GM12878 (cell line): ENCODE data around the gene FBXW8. TPM values are rescaled to one million over a fixed set of nuclear protein-coding genes. Genes with fewer than 3 reads are reported as not detected.

Experiments used
- ATAC-seq: fragments of 200-7000 bp; cut with Tn5 transposase; 3 replicates; pipeline ENCODE4 v1.9.1; 2020; ENCODE audit warnings: mild to moderate bottlenecking, moderate library complexity
- BruUV-seq: library from RNA; stranded (reverse); fragments of 400-500 nt; replicated peaks from 2 replicates; lab custom pipeline; 2021; lab: Mats Ljungman, UMichigan
- CTCF ChIA-PET: fragments of 300-600 bp; sonication (Branson Sonifier 250); formaldehyde crosslinking; extraction: SDS; loops from one replicate; lab custom pipeline; 2021; ENCODE audit warnings: inconsistent platforms; lab: Yijun Ruan, JAX
- POLR2A ChIA-PET: fragments of 350-600 bp; formaldehyde crosslinking; extraction: SDS; loops from one replicate; lab custom pipeline; 2021; ENCODE audit warnings: inconsistent platforms; lab: Charles Lee
- RAD21 ChIA-PET: fragments of 300-600 bp; sonication (Branson Sonifier 250); formaldehyde crosslinking; loops from one replicate; lab custom pipeline; 2023; ENCODE audit warnings: antibody characterized with exemption; ENCODE audit not compliant: unreplicated experiment; lab: Charles Lee
- SMC1A ChIA-PET: fragments of 300-600 bp; sonication (Branson Sonifier 250); formaldehyde crosslinking; loops from one replicate; lab custom pipeline; 2023; ENCODE audit not compliant: unreplicated experiment, uncharacterized antibody; lab: Charles Lee
- DNase-seq: peaks from one replicate; pipeline ENCODE4 v3.0.0-alpha.2; 2011; ENCODE audit warnings: low read depth, low spot score
- FAIRE-seq: peaks from 3 replicates; lab custom pipeline; 2011; peaks lifted over from hg19 to GRCh38; lab: Jason Lieb, UNC
- H2AFZ ChIP-seq: 2 replicates; pipeline ENCODE4 v1.6.0; 2011; ENCODE audit warnings: low read depth, low read length, control low read depth; ENCODE audit not compliant: control insufficient read depth
- H3K27ac ChIP-seq: 2 replicates; pipeline ENCODE4 v1.5.1; 2011; ENCODE audit warnings: control low read depth; ENCODE audit not compliant: control insufficient read depth, insufficient read depth
- H3K27me3 ChIP-seq, 2 experiments: replicated peaks in 1 of 2; 2 replicates each; pipeline versions ENCODE4 v1.6.0 to v1.6.1; 2011; ENCODE audit warnings: low read length in 1 of 2; ENCODE audit not compliant: control insufficient read depth in 2 of 2, insufficient read depth in 2 of 2
- H3K36me3 ChIP-seq, 2 experiments: 2 replicates each; pipeline ENCODE4 v1.5.1; 2011; ENCODE audit warnings: low read length in 1 of 2; ENCODE audit not compliant: control insufficient read depth in 2 of 2, insufficient read depth in 2 of 2
- H3K4me1 ChIP-seq: 2 replicates; pipeline ENCODE4 v1.6.1; 2011; ENCODE audit warnings: mild to moderate bottlenecking, low read length, moderate library complexity, mixed read lengths; ENCODE audit not compliant: control insufficient read depth, insufficient read depth
- H3K4me2 ChIP-seq: 2 replicates; pipeline ENCODE4 v1.6.0; 2011; ENCODE audit warnings: control low read depth; ENCODE audit not compliant: control insufficient read depth, insufficient read depth
- H3K4me3 ChIP-seq: fragments of 200-600 bp; sonication (generic); 2 replicates; pipeline ENCODE4 v1.5.1; 2016
- H3K79me2 ChIP-seq: 2 replicates; pipeline ENCODE4 v1.6.0; 2011; ENCODE audit warnings: low read length; ENCODE audit not compliant: control insufficient read depth, insufficient read depth
- H3K9ac ChIP-seq: 2 replicates; pipeline ENCODE4 v1.8.0; 2011; ENCODE audit warnings: low read length, control low read depth, mixed read lengths; ENCODE audit not compliant: control insufficient read depth, insufficient read depth
- H3K9me3 ChIP-seq: replicated peaks from 3 replicates; pipeline ENCODE4 v1.5.1; 2011; ENCODE audit warnings: mild to moderate bottlenecking, low read length; ENCODE audit not compliant: control insufficient read depth, insufficient read depth
- H4K20me1 ChIP-seq: 2 replicates; pipeline ENCODE4 v1.6.0; 2011; ENCODE audit not compliant: control insufficient read depth, insufficient read depth
- BACH1 ChIP-seq: fragments of 450-650 bp; IDR thresholded peaks from 2 replicates; pipeline ENCODE4 v1.6.1; 2017; ENCODE audit warnings: mild to moderate bottlenecking, borderline replicate concordance
- CBX3 ChIP-seq: fragments of 200-600 bp; sonication (generic); IDR thresholded peaks from 2 replicates; pipeline ENCODE4 v1.6.1; 2016; ENCODE audit warnings: low read depth, borderline replicate concordance
- DPF2 ChIP-seq: fragments of 450-650 bp; IDR thresholded peaks from 2 replicates; pipeline ENCODE4 v1.6.1; 2017; ENCODE audit warnings: mild to moderate bottlenecking
- E2F4 ChIP-seq: IDR thresholded peaks from 2 replicates; pipeline ENCODE4 v1.6.1; 2012; ENCODE audit warnings: low read depth, low read length, improper control_type of control experiment
- ESRRA ChIP-seq: IDR thresholded peaks from 2 replicates; pipeline ENCODE4 v1.6.1; 2012; ENCODE audit warnings: mild to moderate bottlenecking, low read length, improper control_type of control experiment
- FOS ChIP-seq: IDR thresholded peaks from 3 replicates; pipeline ENCODE4 v1.6.1; 2011; ENCODE audit warnings: borderline replicate concordance; ENCODE audit not compliant: insufficient read length; ENCODE audit errors: extremely low read depth
- HDAC6 ChIP-seq: fragments of 200-600 bp; sonication (generic); IDR thresholded peaks from one replicate; pipeline ENCODE4 v1.8.0; 2017; ENCODE audit warnings: antibody characterized with exemption; ENCODE audit not compliant: unreplicated experiment
- KAT2A ChIP-seq: conservative IDR thresholded peaks from 2 replicates; pipeline ENCODE4 v1.6.1; 2011; ENCODE audit warnings: low read depth, low read length; ENCODE audit not compliant: control insufficient read depth
- REST ChIP-seq: IDR thresholded peaks from 2 replicates; pipeline ENCODE4 v1.6.1; 2012; ENCODE audit warnings: mild to moderate bottlenecking, low read depth, low read length
- SPI1 ChIP-seq: IDR thresholded peaks from 2 replicates; pipeline ENCODE4 v1.6.1; 2011; ENCODE audit warnings: low read depth, mild to moderate bottlenecking, low read length, moderate library complexity, borderline replicate concordance; ENCODE audit not compliant: insufficient read depth
- WGBS: methylation state at CpG from one replicate; pipeline ENCODE4 v1.1.6; 2016; ENCODE audit warnings: low lambda C conversion rate; ENCODE audit not compliant: insufficient replicate concordance, insufficient coverage; ENCODE audit errors: missing lambda C conversion rate; 5-methylcytosine and 5-hydroxymethylcytosine counted together
- in situ Hi-C: fragments of 300-500 bp; cut with MboI; formaldehyde crosslinking; loops from 9 replicates; pipeline ENCODE4 v1.14.3; 2018; ENCODE audit warnings: mixed read lengths
- intact Hi-C: fragments of 100-400 bp; cut with micrococcal nuclease; formaldehyde crosslinking; loops from one replicate; pipeline ENCODE4 v1.14.2; 2022; ENCODE audit not compliant: unreplicated experiment
- polyA plus RNA-seq, 11 experiments: library from polyadenylated mRNA; depleted of rRNA in 4 of 11; unstranded in 6 of 11; stranded (reverse) in 5 of 11; fragments of >200 nt; fragmentation: Nextera tagmentation in 4 of 11; fragmentation: Illumina TruSeq in 1 of 11; extraction: Ambion mirVana in 4 of 11; extraction: Trizol in 1 of 11; gene quantifications; 1 replicate in 1 of 11; 2 replicates in 10 of 11; pipeline versions ENCODE4 v1.2.1 to v1.2.3, GENCODE V29; 2011 to 2016; ENCODE audit warnings: inconsistent platforms in 2 of 11, missing spikeins in 2 of 11, low read depth in 1 of 11
- total RNA-seq, 4 experiments: library from RNA; depleted of rRNA in 3 of 4; stranded (reverse); fragments of >200 nt in 3 of 4; fragmentation: Illumina TruSeq in 1 of 4; extraction: Trizol in 1 of 4; gene quantifications; 2 replicates each; pipeline versions ENCODE4 v1.2.1 to v1.2.3, GENCODE V29; 2013 to 2021
- TF ChIP-seq, protein P1 (sequence below): fragments of 450-650 bp; IDR thresholded peaks from 2 replicates; pipeline ENCODE4 v1.6.1; 2017; ENCODE audit warnings: antibody characterized with exemption, mild to moderate bottlenecking, moderate library complexity
- TF ChIP-seq, protein P2 (sequence below): IDR thresholded peaks from 2 replicates; pipeline ENCODE4 v1.6.1; 2012; ENCODE audit warnings: low read depth, low read length, improper control_type of control experiment

The FBXW8 gene
- total and polyA plus RNA-seq, 10 of the 15 experiments (the other 5 are each of a cell fraction or from before 2014, with no cell fraction given): 0.49 to 7.5 (median 4.4) TPM

DNA sequence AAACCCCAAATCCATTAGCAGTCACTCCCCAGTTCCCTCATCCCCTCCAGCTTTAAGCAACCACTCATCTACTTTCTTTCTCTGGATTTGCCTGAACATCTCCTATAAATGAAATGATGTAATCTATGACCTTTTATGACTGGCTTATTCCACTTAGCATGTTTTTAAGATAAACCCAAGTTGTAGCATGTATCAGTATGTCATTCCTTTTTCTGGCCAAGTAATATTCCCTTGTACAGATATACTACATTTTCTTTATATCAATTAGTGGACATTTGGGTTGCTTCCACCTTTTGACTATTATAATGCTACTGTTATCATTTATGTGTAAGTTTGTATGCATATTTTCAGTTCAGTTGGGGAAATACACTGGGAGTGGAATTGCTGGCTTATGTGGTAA, 105.1 kb downstream of the FBXW8 start (continued):
- no peak for TF ChIP-seq REST

- POLR2A ChIA-PET: no interaction called here
- no peak overlapping the region for H3K9ac ChIP-seq
- TF ChIP-seq, protein P1, sequence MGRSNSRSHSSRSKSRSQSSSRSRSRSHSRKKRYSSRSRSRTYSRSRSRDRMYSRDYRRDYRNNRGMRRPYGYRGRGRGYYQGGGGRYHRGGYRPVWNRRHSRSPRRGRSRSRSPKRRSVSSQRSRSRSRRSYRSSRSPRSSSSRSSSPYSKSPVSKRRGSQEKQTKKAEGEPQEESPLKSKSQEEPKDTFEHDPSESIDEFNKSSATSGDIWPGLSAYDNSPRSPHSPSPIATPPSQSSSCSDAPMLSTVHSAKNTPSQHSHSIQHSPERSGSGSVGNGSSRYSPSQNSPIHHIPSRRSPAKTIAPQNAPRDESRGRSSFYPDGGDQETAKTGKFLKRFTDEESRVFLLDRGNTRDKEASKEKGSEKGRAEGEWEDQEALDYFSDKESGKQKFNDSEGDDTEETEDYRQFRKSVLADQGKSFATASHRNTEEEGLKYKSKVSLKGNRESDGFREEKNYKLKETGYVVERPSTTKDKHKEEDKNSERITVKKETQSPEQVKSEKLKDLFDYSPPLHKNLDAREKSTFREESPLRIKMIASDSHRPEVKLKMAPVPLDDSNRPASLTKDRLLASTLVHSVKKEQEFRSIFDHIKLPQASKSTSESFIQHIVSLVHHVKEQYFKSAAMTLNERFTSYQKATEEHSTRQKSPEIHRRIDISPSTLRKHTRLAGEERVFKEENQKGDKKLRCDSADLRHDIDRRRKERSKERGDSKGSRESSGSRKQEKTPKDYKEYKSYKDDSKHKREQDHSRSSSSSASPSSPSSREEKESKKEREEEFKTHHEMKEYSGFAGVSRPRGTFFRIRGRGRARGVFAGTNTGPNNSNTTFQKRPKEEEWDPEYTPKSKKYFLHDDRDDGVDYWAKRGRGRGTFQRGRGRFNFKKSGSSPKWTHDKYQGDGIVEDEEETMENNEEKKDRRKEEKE: no peak
- TF ChIP-seq SPI1: no peak
- no peak for TF ChIP-seq KAT2A
- no peak for TF ChIP-seq FOS
- TF ChIP-seq E2F4: no peak
- TF ChIP-seq BACH1: no peak
- no peak for TF ChIP-seq CBX3
- TF ChIP-seq DPF2: no peak
- TF ChIP-seq ESRRA: no peak
- TF ChIP-seq, protein P2, sequence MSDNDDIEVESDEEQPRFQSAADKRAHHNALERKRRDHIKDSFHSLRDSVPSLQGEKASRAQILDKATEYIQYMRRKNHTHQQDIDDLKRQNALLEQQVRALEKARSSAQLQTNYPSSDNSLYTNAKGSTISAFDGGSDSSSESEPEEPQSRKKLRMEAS: no peak
- TF ChIP-seq HDAC6: no peak
Measured at GRCh38 chr12:117017807-117018206, 107.1 kb downstream of the FBXW8 start.

More at GRCh38 chr12:117017807-117018206, 107.1 kb downstream of the FBXW8 start:
- Histone ChIP-seq H3K36me3 (peaks cover 0 to 4% of the 10 kb centered on the region in 2 experiments; a peak in 1 of 4 replicates), H3K79me2 (no peaks in the 10 kb centered on the region), H3K9me3 (no peaks in the 10 kb centered on the region), H3K27ac (no peak overlapping the region), H3K4me2 (no peak overlapping the region), H2AFZ (no peak overlapping the region), H3K4me1 (no peaks in the 10 kb centered on the region), H3K27me3 (no peaks in the 10 kb centered on the region), H4K20me1 (no peaks in the 10 kb centered on the region; the same call in 1 of the 2 replicates), H3K4me3 (no peak overlapping the region)
- BruUV-seq: no TSS peak
- 100% methylated on average over 9 of the region's 9 CpGs for WGBS
- intact Hi-C loops (no loop called here), in situ Hi-C loops (no loop called here)
- CTCF ChIA-PET: interaction anchor here (1.0 to 1.2 kb wide), 2 partner anchors 9 to 103 kb away, joined by 3 to 4 read pairs; no protein-coding TSS in a partner anchor
- ATAC-seq (no peak), DNase-seq (no peak), FAIRE-seq (no peak)
- SMC1A ChIA-PET: no interaction called here
- RAD21 ChIA-PET: interaction anchor here (0.6 kb wide), 1 partner anchor 633 kb away, joined by 8 read pairs; no protein-coding TSS in a partner anchor
